Uterus (tissue), 2 donors: ENCODE data around the gene ENHO.

Experiments
- POLR2A ChIP-seq, 2 donors: fragments of 450-650 bp; IDR thresholded peaks; one replicate each; pipeline ENCODE4 v1.6.1; 2016; ENCODE audit warnings: antibody characterized with exemption in 2 of 2, mild to moderate bottlenecking in 1 of 2, moderate library complexity in 1 of 2
- TF ChIP-seq, protein P1 (sequence below), 4 experiments: fragments of 200-600 bp in 2 of 4; fragments of 450-650 bp in 2 of 4; sonication (generic) in 2 of 4; IDR thresholded peaks; one replicate each; pipeline ENCODE4 v1.5.1; 2016 to 2019; ENCODE audit warnings: antibody characterized with exemption in 4 of 4, mild to moderate bottlenecking in 2 of 4, moderate library complexity in 1 of 4

DNA sequence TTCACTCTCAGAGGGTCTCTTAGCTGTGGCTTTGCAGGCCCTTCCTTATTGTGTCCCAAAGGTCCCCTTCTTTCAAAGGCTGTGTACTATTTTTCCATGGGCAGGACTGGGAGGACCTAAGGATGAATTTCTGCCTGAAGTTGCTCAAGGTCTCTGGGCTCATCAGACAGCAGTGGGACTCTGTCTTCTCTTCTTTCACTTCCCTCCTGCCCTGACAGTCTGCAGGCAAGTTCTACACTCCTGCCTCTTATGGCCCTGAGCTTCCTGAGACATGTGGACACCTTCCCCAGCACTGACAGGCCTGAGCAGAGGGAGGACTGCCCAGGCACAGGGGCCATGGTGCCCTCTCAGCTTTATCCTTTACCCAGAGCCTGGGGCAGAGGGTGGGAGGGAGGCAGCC, 14.8 kb downstream of the ENHO start:
- TF ChIP-seq POLR2A (IDR thresholded peaks at IDR 0.05), result no peak
- TF ChIP-seq, protein P1, sequence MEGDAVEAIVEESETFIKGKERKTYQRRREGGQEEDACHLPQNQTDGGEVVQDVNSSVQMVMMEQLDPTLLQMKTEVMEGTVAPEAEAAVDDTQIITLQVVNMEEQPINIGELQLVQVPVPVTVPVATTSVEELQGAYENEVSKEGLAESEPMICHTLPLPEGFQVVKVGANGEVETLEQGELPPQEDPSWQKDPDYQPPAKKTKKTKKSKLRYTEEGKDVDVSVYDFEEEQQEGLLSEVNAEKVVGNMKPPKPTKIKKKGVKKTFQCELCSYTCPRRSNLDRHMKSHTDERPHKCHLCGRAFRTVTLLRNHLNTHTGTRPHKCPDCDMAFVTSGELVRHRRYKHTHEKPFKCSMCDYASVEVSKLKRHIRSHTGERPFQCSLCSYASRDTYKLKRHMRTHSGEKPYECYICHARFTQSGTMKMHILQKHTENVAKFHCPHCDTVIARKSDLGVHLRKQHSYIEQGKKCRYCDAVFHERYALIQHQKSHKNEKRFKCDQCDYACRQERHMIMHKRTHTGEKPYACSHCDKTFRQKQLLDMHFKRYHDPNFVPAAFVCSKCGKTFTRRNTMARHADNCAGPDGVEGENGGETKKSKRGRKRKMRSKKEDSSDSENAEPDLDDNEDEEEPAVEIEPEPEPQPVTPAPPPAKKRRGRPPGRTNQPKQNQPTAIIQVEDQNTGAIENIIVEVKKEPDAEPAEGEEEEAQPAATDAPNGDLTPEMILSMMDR (IDR thresholded peaks at IDR 0.05), result no peak
